ENCODE results near the gene FCN2. TPM values are rescaled to one million over a fixed set of nuclear protein-coding genes. Genes with fewer than 3 reads are reported as not detected.

Gene FCN2
- polyA plus RNA-seq, 1 of the 3 experiments (the other 2 are of a cell fraction), result not detected

- ChIA-PET POLR2A (no interaction called here), CTCF (no interaction called here)
- H3K27ac ChIP-seq (ENCODE audit: low read depth in 2 of 2, low read length in 1 of 2), result no peak overlapping the region
- H2AFZ ChIP-seq (ENCODE audit: low read depth), result no peak overlapping the region
- H3K79me2 ChIP-seq (ENCODE audit: insufficient read depth), result no peaks in the 10 kb centered on the region
- no peaks in the 10 kb centered on the region for H3K9me2 ChIP-seq
- 60% methylated on average over 10 of the region's 13 CpGs for WGBS (ENCODE audit: low lambda C conversion rate)
- no peak overlapping the region for H3K4me2 ChIP-seq
- H3K27me3 ChIP-seq (ENCODE audit: insufficient read depth), result no peaks in the 10 kb centered on the region
- H3F3A ChIP-seq (replicated peaks; ENCODE audit: insufficient read depth), result no peaks in the 10 kb centered on the region
- no peaks in the 10 kb centered on the region for H3K9me3 ChIP-seq
- TF ChIP-seq EP300 (IDR thresholded peaks at IDR 0.05; ENCODE audit: borderline replicate concordance in 1 of 2, low read depth in 1 of 2, low read length in 1 of 2) (no peak), POLR2AphosphoS5 (IDR thresholded peaks at IDR 0.05; ENCODE audit: low read depth, low read length) (no peak), NFIC (IDR thresholded peaks at IDR 0.05; ENCODE audit: borderline replicate concordance) (no peak), GABPA (IDR thresholded peaks at IDR 0.05; ENCODE audit: low read depth) (no peak), SMC3 (IDR thresholded peaks at IDR 0.05; ENCODE audit: low read depth, low read length) (no peak), USF1 (IDR thresholded peaks at IDR 0.05; ENCODE audit: borderline replicate concordance, low read depth) (no peak), EZH2phosphoT487 (IDR thresholded peaks at IDR 0.05; ENCODE audit: borderline replicate concordance, low read depth) (no peak), MXI1 (IDR thresholded peaks at IDR 0.05; ENCODE audit: low read depth, low read length) (no peak), FOXJ3 (CRISPR knock-in tag; IDR thresholded peaks at IDR 0.05) (no peak), NRF1 (IDR thresholded peaks at IDR 0.05; ENCODE audit: low read depth, low read length) (no peak)
- TF ChIP-seq, protein P1, sequence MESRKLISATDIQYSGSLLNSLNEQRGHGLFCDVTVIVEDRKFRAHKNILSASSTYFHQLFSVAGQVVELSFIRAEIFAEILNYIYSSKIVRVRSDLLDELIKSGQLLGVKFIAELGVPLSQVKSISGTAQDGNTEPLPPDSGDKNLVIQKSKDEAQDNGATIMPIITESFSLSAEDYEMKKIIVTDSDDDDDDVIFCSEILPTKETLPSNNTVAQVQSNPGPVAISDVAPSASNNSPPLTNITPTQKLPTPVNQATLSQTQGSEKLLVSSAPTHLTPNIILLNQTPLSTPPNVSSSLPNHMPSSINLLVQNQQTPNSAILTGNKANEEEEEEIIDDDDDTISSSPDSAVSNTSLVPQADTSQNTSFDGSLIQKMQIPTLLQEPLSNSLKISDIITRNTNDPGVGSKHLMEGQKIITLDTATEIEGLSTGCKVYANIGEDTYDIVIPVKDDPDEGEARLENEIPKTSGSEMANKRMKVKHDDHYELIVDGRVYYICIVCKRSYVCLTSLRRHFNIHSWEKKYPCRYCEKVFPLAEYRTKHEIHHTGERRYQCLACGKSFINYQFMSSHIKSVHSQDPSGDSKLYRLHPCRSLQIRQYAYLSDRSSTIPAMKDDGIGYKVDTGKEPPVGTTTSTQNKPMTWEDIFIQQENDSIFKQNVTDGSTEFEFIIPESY (IDR thresholded peaks at IDR 0.05; ENCODE audit: borderline replicate concordance, low read depth), result no peak
- H3K4me1 ChIP-seq (ENCODE audit: control insufficient read depth in 1 of 2, insufficient read depth in 2 of 2, low read depth in 1 of 2, low read length in 1 of 2), result no peaks in the 10 kb centered on the region
- H3K9ac ChIP-seq, result no peak overlapping the region
- DNase-seq, result no peak
- H3K36me3 ChIP-seq (replicated peaks in 1 of 2; ENCODE audit: control insufficient read depth in 1 of 2, insufficient read depth in 2 of 2, low read length in 1 of 2), result no peaks in the 10 kb centered on the region
- no peaks in the 10 kb centered on the region for H4K20me1 ChIP-seq (ENCODE audit: insufficient read depth)
- H3K4me3 ChIP-seq (ENCODE audit: low read depth in 2 of 2, low read length in 1 of 2), result no peak overlapping the region
Observed at GRCh38 chr9:134864821-134865190, 15.8 kb upstream of the FCN2 start.

- H3K9me3 ChIP-seq, result no peaks in the 10 kb centered on the region
- no peak overlapping the region for H3K27ac ChIP-seq (ENCODE audit: low read depth in 2 of 2, low read length in 1 of 2)
- DNase-seq, result no peak
- no peak overlapping the region for H3K4me2 ChIP-seq
- no peaks in the 10 kb centered on the region for H3K79me2 ChIP-seq (ENCODE audit: insufficient read depth)
- CTCF ChIA-PET, result no interaction called here
- H2AFZ ChIP-seq (ENCODE audit: low read depth), result no peak overlapping the region
- no peak overlapping the region for H3K9ac ChIP-seq
- no peaks in the 10 kb centered on the region for H3K27me3 ChIP-seq (ENCODE audit: insufficient read depth)
- H3K4me1 ChIP-seq (ENCODE audit: control insufficient read depth in 1 of 2, insufficient read depth in 2 of 2, low read depth in 1 of 2, low read length in 1 of 2), result no peaks in the 10 kb centered on the region
- no peaks in the 10 kb centered on the region for H4K20me1 ChIP-seq (ENCODE audit: insufficient read depth)
- TF ChIP-seq FOXJ3 (CRISPR knock-in tag; IDR thresholded peaks at IDR 0.05), result no peak
- TF ChIP-seq YY1 (IDR thresholded peaks at IDR 0.05; ENCODE audit: low read depth), result no peak
- TF ChIP-seq JUND (IDR thresholded peaks at IDR 0.05), result no peak
- POLR2A ChIA-PET, result no interaction called here
- H3F3A ChIP-seq (replicated peaks; ENCODE audit: insufficient read depth), result no peaks in the 10 kb centered on the region
- no peak overlapping the region for H3K4me3 ChIP-seq (ENCODE audit: low read depth in 2 of 2, low read length in 1 of 2)
- no peaks in the 10 kb centered on the region for H3K9me2 ChIP-seq
- no peaks in the 10 kb centered on the region for H3K36me3 ChIP-seq (replicated peaks in 1 of 2; ENCODE audit: control insufficient read depth in 1 of 2, insufficient read depth in 2 of 2, low read length in 1 of 2)
- WGBS (ENCODE audit: low lambda C conversion rate), result 56% methylated on average over 21 of the region's 22 CpGs
Observed at GRCh38 chr9:134867917-134868750, 12.5 kb upstream of the FCN2 start.
